Measurements from ENCODE around the gene PDE4D. TPM values are rescaled to one million over a fixed set of nuclear protein-coding genes. Genes with fewer than 3 reads are reported as not detected.

PDE4D gene
- total RNA-seq, 1 donor from 2014 or later, result 7.6 TPM

- TF ChIP-seq CTCF (IDR thresholded peaks at IDR 0.05; ENCODE audit: unreplicated experiment), result no peak
- Mint-ChIP-seq H3K4me3 (ENCODE audit: low read depth) (no peak overlapping the region), H3K36me3 (ENCODE audit: insufficient read depth) (no peaks in the 10 kb centered on the region), H3K9me3 (ENCODE audit: low read depth) (no peaks in the 10 kb centered on the region), H3K27me3 (no peaks in the 10 kb centered on the region), H3K4me1 (ENCODE audit: low read depth) (no peaks in the 10 kb centered on the region), H3K27ac (no peak overlapping the region)
- DNase-seq (ENCODE audit: low spot score, unreplicated experiment), result no peak
Measured at GRCh38 chr5:59199868-59200267, 693.7 kb downstream of the PDE4D start.

- no peak for TF ChIP-seq CTCF (IDR thresholded peaks at IDR 0.05; ENCODE audit: unreplicated experiment)
- no peaks in the 10 kb centered on the region for H3K9me3 Mint-ChIP-seq (ENCODE audit: low read depth)
- no peaks in the 10 kb centered on the region for H3K27me3 Mint-ChIP-seq
- no peaks in the 10 kb centered on the region for H3K36me3 Mint-ChIP-seq (ENCODE audit: insufficient read depth)
- H3K27ac Mint-ChIP-seq, result no peak overlapping the region
- DNase-seq (ENCODE audit: low spot score, unreplicated experiment), result no peak
- no peak overlapping the region for H3K4me3 Mint-ChIP-seq (ENCODE audit: low read depth)
- H3K4me1 Mint-ChIP-seq (ENCODE audit: low read depth), result no peaks in the 10 kb centered on the region
Measured at GRCh38 chr5:59198832-59199231, 694.7 kb downstream of the PDE4D start.

GRCh38 chr5:59198365-59198764 is 695.2 kb downstream of the PDE4D start:
- DNase-seq (ENCODE audit: low spot score, unreplicated experiment), result no peak
- no peaks in the 10 kb centered on the region for H3K27me3 Mint-ChIP-seq
- H3K4me3 Mint-ChIP-seq (ENCODE audit: low read depth), result no peak overlapping the region
- H3K36me3 Mint-ChIP-seq (ENCODE audit: insufficient read depth), result no peaks in the 10 kb centered on the region
- no peaks in the 10 kb centered on the region for H3K4me1 Mint-ChIP-seq (ENCODE audit: low read depth)
- no peak for TF ChIP-seq CTCF (IDR thresholded peaks at IDR 0.05; ENCODE audit: unreplicated experiment)
- no peak overlapping the region for H3K27ac Mint-ChIP-seq
- no peaks in the 10 kb centered on the region for H3K9me3 Mint-ChIP-seq (ENCODE audit: low read depth)

GRCh38 chr5:59197911-59198310 is 695.6 kb downstream of the PDE4D start:
- H3K4me3 Mint-ChIP-seq (ENCODE audit: low read depth), result no peak overlapping the region
- no peak overlapping the region for H3K27ac Mint-ChIP-seq

GRCh38 chr5:59193616-59194319 is 699.8 kb downstream of the PDE4D start:
- TF ChIP-seq CTCF (IDR thresholded peaks at IDR 0.05; ENCODE audit: unreplicated experiment), result no peak
- Mint-ChIP-seq H3K27me3 (peaks cover 2% of the 10 kb centered on the region), H3K36me3 (ENCODE audit: insufficient read depth) (no peaks in the 10 kb centered on the region), H3K9me3 (ENCODE audit: low read depth) (no peaks in the 10 kb centered on the region), H3K4me3 (ENCODE audit: low read depth) (no peak overlapping the region), H3K27ac (peak overlapping the region; percentile 58), H3K4me1 (ENCODE audit: low read depth) (no peaks in the 10 kb centered on the region)
- DNase-seq (ENCODE audit: low spot score, unreplicated experiment), result no peak

More at GRCh38 chr5:59197911-59198310, 695.6 kb downstream of the PDE4D start:
- H3K27me3 Mint-ChIP-seq, result no peaks in the 10 kb centered on the region
- H3K36me3 Mint-ChIP-seq (ENCODE audit: insufficient read depth), result no peaks in the 10 kb centered on the region
- DNase-seq (ENCODE audit: low spot score, unreplicated experiment), result no peak
- H3K4me1 Mint-ChIP-seq (ENCODE audit: low read depth), result no peaks in the 10 kb centered on the region
- no peaks in the 10 kb centered on the region for H3K9me3 Mint-ChIP-seq (ENCODE audit: low read depth)
- TF ChIP-seq CTCF (IDR thresholded peaks at IDR 0.05; ENCODE audit: unreplicated experiment), result no peak

Measured in progenitor cell of endocrine pancreas (in vitro differentiated cells).